AG04450 (cell line): ENCODE data around the gene C5AR1. TPM values are rescaled to one million over a fixed set of nuclear protein-coding genes. Genes with fewer than 3 reads are reported as not detected.

Experiments
- CTCF ChIA-PET: fragments of 300-600, 350-600 bp; formaldehyde crosslinking; extraction: SDS; loops from one replicate; lab custom pipeline; 2022; ENCODE audit warnings: antibody characterized with exemption, inconsistent platforms; lab: Charles Lee
- POLR2A ChIA-PET: fragments of 350-600 bp; formaldehyde crosslinking; extraction: SDS; loops from one replicate; lab custom pipeline; 2021; ENCODE audit warnings: antibody characterized with exemption, inconsistent platforms; lab: Yijun Ruan, JAX
- DNase-seq: peaks from one replicate; pipeline ENCODE4 v3.0.0-alpha.2; 2011; ENCODE audit warnings: low read depth, low spot score
- H3K27ac ChIP-seq: one replicate; pipeline ENCODE4 v1.5.1; 2012; ENCODE audit warnings: low read depth, low read length, control low read depth
- H3K27me3 ChIP-seq: one replicate; pipeline ENCODE4 v1.6.0; 2012; ENCODE audit warnings: low read length; ENCODE audit not compliant: control insufficient read depth, insufficient read depth
- H3K4me3 ChIP-seq: 2 replicates; pipeline ENCODE4 v1.5.1; 2011; ENCODE audit warnings: mild to moderate bottlenecking, low read depth, low read length, control low read depth
- H3K9me3 ChIP-seq: 2 replicates; pipeline ENCODE4 v1.5.1; 2012; ENCODE audit warnings: low read length; ENCODE audit not compliant: control insufficient read depth, insufficient read depth
- polyA plus RNA-seq: library from polyadenylated mRNA; depleted of rRNA; stranded (reverse); fragments of >200 nt; gene quantifications from 2 replicates; pipeline ENCODE4 v1.2.3, GENCODE V29; 2011
- TF ChIP-seq, protein P1 (sequence below): IDR thresholded peaks from 2 replicates; pipeline ENCODE4 v1.5.1; 2011; ENCODE audit warnings: low read depth, low read length, control low read depth, inconsistent platforms

The C5AR1 gene
- polyA plus RNA-seq, 1 experiment: 0.53 TPM

DNA sequence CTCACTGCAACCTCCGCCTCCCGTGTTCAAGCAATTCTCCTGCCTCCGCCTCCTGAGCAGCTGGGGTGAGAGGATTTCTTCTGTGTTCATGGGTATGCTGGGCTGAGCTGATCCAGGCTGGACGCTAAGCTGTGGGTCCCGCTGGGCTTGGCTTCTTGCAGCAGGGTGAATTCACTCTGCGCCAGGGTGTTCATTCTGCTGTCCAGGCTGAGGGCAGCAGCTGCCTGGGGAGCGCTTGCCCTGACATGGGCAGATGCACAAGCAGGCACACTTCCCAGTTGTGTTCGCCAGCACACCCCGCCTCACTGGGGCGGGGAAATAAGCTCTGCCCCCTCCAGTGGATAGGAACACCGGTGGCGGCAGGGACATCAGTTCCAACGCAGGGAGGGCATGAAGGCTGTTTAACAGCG lies 42.3 kb upstream of the C5AR1 start:
- H3K27ac ChIP-seq: no peak overlapping the region
- no peaks in the 10 kb centered on the region; the same call in 1 of the 2 replicates for H3K9me3 ChIP-seq
- H3K4me3 ChIP-seq: no peak overlapping the region
- POLR2A ChIA-PET: interaction anchor here (0.7 kb wide), 1 partner anchor 1819 kb away, joined by 4 read pairs; no protein-coding TSS in a partner anchor
- H3K27me3 ChIP-seq: no peaks in the 10 kb centered on the region
- CTCF ChIA-PET: interaction anchor here (1.0 kb wide), 1 partner anchor 21 kb away, joined by 3 read pairs; no protein-coding TSS in a partner anchor
- DNase-seq: no peak
- TF ChIP-seq, protein P1, sequence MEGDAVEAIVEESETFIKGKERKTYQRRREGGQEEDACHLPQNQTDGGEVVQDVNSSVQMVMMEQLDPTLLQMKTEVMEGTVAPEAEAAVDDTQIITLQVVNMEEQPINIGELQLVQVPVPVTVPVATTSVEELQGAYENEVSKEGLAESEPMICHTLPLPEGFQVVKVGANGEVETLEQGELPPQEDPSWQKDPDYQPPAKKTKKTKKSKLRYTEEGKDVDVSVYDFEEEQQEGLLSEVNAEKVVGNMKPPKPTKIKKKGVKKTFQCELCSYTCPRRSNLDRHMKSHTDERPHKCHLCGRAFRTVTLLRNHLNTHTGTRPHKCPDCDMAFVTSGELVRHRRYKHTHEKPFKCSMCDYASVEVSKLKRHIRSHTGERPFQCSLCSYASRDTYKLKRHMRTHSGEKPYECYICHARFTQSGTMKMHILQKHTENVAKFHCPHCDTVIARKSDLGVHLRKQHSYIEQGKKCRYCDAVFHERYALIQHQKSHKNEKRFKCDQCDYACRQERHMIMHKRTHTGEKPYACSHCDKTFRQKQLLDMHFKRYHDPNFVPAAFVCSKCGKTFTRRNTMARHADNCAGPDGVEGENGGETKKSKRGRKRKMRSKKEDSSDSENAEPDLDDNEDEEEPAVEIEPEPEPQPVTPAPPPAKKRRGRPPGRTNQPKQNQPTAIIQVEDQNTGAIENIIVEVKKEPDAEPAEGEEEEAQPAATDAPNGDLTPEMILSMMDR: no peak

DNA sequence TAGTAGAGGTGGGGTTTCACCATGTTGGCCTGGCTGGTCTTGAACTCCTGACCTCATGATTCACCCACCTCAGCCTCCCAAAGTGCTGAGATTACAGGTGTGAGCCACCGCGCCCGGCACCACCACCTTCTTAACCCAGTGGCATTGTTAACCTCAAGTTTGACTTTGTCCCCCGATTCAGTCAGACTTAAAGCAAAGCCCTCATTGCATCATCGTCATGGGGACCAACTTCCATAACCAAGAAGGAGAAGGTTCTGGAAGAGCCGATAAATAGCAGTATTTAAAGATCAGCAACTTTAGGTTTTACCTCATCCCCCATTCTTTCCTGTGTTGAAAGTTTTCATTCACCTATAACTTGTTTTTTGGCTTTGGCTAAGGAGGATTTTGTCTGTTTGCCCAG lies 41.6 kb upstream of the C5AR1 start:
- ChIA-PET POLR2A (no interaction called here), CTCF (interaction anchor here (1.0 kb wide), 1 partner anchor 21 kb away, joined by 3 read pairs; no protein-coding TSS in a partner anchor)
- TF ChIP-seq, protein P1: no peak
- H3K9me3 ChIP-seq: no peaks in the 10 kb centered on the region; the same call in 1 of the 2 replicates
- DNase-seq: no peak
- no peaks in the 10 kb centered on the region for H3K27me3 ChIP-seq
- no peak overlapping the region for H3K27ac ChIP-seq
- no peak overlapping the region for H3K4me3 ChIP-seq

DNA sequence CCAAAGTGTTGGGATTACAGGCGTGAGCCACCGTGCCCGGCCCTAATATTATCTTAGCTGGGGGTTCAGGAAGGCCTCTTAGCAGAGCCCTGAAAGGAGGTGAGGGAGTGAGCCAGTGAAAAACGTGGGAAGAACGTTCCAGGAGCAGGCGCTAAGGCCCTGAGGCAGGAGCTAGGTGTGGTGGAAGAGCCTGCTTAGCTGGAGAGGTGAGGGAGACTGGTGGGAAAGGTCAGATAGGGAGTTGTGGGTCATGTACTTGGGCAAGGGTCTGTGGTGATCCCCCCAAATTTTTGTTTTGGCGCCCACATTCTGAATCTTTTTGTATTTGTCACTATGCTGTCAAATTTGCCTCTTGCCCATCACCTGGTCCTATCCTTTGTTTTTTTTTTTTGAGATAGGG lies 40.1 kb upstream of the C5AR1 start:
- H3K27ac ChIP-seq: no peak overlapping the region
- TF ChIP-seq, protein P1: no peak
- CTCF ChIA-PET: no interaction called here
- DNase-seq: no peak
- H3K9me3 ChIP-seq: no peaks in the 10 kb centered on the region; the same call in 1 of the 2 replicates
- no peak overlapping the region for H3K4me3 ChIP-seq
- H3K27me3 ChIP-seq: no peaks in the 10 kb centered on the region
- POLR2A ChIA-PET: no interaction called here

DNA sequence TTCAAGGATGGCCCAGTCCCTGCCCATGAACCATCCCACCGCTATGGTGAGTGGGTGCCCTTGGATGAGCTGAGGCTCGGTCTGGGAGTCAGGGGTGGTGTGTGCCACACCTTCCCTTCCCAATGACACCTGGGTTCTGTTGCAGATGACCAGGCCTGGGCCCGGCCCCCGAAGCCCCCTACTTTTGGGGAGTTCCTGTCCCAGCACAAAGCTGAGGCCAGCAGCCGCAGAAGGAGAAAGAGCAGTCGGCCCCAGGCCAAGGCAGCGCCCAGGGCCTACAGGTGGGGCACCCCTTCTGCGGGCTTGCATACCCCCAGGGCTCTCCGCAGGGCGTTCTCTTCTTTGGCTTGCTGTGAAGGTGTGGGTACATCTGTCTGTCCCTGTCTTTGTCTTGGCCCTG lies 39.3 kb upstream of the C5AR1 start:
- TF ChIP-seq, protein P1: no peak
- no peak for DNase-seq
- H3K4me3 ChIP-seq: no peak overlapping the region
- no peaks in the 10 kb centered on the region; the same call in 1 of the 2 replicates for H3K9me3 ChIP-seq
- no peak overlapping the region for H3K27ac ChIP-seq
- ChIA-PET POLR2A (interaction anchor here (2.7 kb wide), 1 partner anchor 14 kb away, joined by 9 read pairs; the partner anchor contains the start of gene CCDC9), CTCF (no interaction called here)
- no peaks in the 10 kb centered on the region for H3K27me3 ChIP-seq

DNA sequence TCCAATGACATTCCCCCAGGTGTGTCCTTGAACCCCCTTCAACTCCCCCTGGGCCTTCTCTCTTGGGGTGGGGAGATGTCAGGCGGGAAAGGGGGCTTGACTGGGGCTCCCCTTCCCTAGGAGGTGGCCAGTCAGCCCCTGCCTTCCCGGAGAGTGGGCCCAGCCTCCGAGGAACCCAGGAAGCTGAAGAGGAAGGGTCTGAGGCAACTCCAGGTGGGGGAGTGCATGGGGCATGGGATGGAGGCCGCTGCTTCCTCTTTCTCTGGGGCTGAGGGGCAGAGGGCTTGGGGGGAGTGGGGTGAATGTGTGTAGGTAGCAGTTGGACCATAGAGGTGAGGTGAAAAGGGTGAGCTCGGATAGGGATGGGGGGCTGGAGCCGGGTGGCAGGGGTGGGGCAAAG lies 37.7 kb upstream of the C5AR1 start:
- no peak overlapping the region for H3K27ac ChIP-seq
- DNase-seq: no peak
- H3K9me3 ChIP-seq: no peaks in the 10 kb centered on the region; the same call in 1 of the 2 replicates
- no peaks in the 10 kb centered on the region for H3K27me3 ChIP-seq
- POLR2A ChIA-PET: interaction anchor here (0.8 to 2.7 kb wide), 2 partner anchors 10 to 15 kb away, joined by 3 to 9 read pairs; partner anchors contain the start of gene CCDC9
- TF ChIP-seq, protein P1: no peak
- CTCF ChIA-PET: interaction anchor here (1.4 kb wide), 1 partner anchor 77 kb away, joined by 4 read pairs; no protein-coding TSS in a partner anchor
- H3K4me3 ChIP-seq: no peak overlapping the region
